Measurements from ENCODE around the gene NDUFS8.

Gene NDUFS8

DNA sequence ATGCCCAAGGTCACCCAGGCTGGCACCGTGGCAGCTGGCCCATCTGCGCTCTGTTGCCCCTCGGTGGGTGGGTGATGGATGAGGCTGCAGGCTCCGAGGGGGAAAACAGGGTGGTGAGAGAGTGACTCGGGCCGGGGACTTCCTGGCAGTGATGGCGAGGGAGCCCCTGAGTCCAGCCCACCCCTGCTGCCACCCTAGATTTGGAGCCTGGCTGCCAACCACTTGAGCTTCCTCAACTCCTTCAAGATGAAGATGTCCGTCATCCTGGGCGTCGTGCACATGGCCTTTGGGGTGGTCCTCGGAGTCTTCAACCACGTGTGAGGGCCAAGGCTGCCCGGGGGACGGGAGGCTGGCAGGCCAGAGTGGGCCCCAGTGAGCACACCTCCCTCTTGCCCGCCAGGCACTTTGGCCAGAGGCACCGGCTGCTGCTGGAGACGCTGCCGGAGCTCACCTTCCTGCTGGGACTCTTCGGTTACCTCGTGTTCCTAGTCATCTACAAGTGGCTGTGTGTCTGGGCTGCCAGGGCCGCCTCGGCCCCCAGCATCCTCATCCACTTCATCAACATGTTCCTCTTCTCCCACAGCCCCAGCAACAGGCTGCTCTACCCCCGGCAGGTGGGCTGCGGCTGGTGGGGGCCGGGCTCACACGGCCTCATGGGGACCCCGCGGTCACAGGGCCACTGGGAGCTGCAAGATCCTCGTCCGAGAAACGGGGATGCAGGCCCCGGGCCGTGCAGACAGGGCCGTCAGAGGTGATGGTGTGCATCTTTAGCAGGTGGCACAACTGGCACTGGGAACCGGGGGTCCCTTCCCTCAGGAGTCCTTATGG is 18.4 kb downstream of the NDUFS8 start:
- TF ChIP-seq FOXM1 (IDR thresholded peaks at IDR 0.05; ENCODE audit: borderline replicate concordance, low read depth) (no peak), EP300 (IDR thresholded peaks at IDR 0.05; ENCODE audit: borderline replicate concordance) (no peak), CEBPB (IDR thresholded peaks at IDR 0.05) (no peak), EGR1 (IDR thresholded peaks at IDR 0.05) (no peak), TEAD4 (IDR thresholded peaks at IDR 0.05) (no peak), NFIC (IDR thresholded peaks at IDR 0.05) (no peak), ZBTB7A (IDR thresholded peaks at IDR 0.05; ENCODE audit: low read depth) (no peak), TCF12 (IDR thresholded peaks at IDR 0.05; ENCODE audit: low read depth) (no peak), YY1 (IDR thresholded peaks at IDR 0.05; ENCODE audit: low read depth) (no peak), TAF1 (IDR thresholded peaks at IDR 0.05; ENCODE audit: low read depth) (no peak), RAD21 (IDR thresholded peaks at IDR 0.05; ENCODE audit: low read depth) (no peak)
- TF ChIP-seq, protein P1, sequence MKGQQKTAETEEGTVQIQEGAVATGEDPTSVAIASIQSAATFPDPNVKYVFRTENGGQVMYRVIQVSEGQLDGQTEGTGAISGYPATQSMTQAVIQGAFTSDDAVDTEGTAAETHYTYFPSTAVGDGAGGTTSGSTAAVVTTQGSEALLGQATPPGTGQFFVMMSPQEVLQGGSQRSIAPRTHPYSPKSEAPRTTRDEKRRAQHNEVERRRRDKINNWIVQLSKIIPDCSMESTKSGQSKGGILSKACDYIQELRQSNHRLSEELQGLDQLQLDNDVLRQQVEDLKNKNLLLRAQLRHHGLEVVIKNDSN (IDR thresholded peaks at IDR 0.05), result no peak

DNA sequence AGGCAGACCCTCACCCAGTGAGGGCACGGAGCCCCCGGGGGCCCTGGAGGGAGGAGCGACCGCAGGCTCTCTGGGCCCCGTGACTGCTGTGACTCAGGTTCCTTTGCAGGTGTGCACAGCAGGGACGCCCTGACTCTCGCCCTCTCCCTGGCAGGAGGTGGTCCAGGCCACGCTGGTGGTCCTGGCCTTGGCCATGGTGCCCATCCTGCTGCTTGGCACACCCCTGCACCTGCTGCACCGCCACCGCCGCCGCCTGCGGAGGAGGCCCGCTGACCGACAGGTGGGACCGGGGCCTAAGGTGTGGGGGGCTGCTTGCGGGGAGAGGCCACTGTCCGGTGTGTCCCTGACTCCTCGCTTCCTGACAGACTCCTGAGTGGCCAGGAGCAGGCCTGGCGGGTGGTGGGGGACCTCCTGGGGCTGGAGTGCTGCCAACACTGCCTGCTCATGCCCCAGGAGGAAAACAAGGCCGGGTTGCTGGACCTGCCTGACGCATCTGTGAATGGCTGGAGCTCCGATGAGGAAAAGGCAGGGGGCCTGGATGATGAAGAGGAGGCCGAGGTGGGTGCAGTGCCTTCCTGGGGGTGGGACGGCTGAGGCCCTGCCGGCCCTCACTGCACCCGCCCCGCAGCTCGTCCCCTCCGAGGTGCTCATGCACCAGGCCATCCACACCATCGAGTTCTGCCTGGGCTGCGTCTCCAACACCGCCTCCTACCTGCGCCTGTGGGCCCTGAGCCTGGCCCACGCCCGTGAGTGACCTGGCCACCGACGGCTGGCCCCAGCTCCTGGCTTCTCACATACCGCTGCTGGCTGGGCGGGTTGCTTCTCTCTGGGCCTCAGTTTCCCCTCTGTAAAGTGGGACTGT is 19.3 kb downstream of the NDUFS8 start:
- TF ChIP-seq, protein P2, sequence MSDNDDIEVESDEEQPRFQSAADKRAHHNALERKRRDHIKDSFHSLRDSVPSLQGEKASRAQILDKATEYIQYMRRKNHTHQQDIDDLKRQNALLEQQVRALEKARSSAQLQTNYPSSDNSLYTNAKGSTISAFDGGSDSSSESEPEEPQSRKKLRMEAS (IDR thresholded peaks at IDR 0.05), result no peak
- TF ChIP-seq NFIC (IDR thresholded peaks at IDR 0.05), result peak; percentile 61
- TF ChIP-seq TAF1 (IDR thresholded peaks at IDR 0.05; ENCODE audit: low read depth), result no peak
- TF ChIP-seq TCF12 (IDR thresholded peaks at IDR 0.05; ENCODE audit: low read depth), result peak; percentile 8; the same call in 1 of the 2 replicates

DNA sequence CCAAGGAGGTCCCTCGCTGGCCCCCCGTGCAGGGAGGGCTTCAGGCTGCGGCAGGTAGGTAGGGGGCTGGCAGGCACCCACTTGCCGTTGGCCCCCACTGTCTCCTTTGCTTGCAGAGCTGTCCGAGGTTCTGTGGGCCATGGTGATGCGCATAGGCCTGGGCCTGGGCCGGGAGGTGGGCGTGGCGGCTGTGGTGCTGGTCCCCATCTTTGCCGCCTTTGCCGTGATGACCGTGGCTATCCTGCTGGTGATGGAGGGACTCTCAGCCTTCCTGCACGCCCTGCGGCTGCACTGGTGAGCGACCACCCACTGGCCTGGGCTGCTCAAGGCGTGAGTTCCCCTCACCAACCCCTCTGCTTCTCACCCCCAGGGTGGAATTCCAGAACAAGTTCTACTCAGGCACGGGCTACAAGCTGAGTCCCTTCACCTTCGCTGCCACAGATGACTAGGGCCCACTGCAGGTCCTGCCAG is 19.9 kb downstream of the NDUFS8 start:
- TF ChIP-seq TCF12 (IDR thresholded peaks at IDR 0.05; ENCODE audit: low read depth) (no peak), NFIC (IDR thresholded peaks at IDR 0.05) (no peak), CREB1 (IDR thresholded peaks at IDR 0.05; ENCODE audit: low read depth) (no peak), ZBTB7A (IDR thresholded peaks at IDR 0.05; ENCODE audit: low read depth) (no peak), EP300 (IDR thresholded peaks at IDR 0.05; ENCODE audit: borderline replicate concordance) (no peak), FOXM1 (IDR thresholded peaks at IDR 0.05; ENCODE audit: borderline replicate concordance, low read depth) (no peak)
- TF ChIP-seq, protein P1 (IDR thresholded peaks at IDR 0.05), result no peak
- TF ChIP-seq, protein P3, sequence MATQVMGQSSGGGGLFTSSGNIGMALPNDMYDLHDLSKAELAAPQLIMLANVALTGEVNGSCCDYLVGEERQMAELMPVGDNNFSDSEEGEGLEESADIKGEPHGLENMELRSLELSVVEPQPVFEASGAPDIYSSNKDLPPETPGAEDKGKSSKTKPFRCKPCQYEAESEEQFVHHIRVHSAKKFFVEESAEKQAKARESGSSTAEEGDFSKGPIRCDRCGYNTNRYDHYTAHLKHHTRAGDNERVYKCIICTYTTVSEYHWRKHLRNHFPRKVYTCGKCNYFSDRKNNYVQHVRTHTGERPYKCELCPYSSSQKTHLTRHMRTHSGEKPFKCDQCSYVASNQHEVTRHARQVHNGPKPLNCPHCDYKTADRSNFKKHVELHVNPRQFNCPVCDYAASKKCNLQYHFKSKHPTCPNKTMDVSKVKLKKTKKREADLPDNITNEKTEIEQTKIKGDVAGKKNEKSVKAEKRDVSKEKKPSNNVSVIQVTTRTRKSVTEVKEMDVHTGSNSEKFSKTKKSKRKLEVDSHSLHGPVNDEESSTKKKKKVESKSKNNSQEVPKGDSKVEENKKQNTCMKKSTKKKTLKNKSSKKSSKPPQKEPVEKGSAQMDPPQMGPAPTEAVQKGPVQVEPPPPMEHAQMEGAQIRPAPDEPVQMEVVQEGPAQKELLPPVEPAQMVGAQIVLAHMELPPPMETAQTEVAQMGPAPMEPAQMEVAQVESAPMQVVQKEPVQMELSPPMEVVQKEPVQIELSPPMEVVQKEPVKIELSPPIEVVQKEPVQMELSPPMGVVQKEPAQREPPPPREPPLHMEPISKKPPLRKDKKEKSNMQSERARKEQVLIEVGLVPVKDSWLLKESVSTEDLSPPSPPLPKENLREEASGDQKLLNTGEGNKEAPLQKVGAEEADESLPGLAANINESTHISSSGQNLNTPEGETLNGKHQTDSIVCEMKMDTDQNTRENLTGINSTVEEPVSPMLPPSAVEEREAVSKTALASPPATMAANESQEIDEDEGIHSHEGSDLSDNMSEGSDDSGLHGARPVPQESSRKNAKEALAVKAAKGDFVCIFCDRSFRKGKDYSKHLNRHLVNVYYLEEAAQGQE (IDR thresholded peaks at IDR 0.05; ENCODE audit: low read depth), result no peak

DNA sequence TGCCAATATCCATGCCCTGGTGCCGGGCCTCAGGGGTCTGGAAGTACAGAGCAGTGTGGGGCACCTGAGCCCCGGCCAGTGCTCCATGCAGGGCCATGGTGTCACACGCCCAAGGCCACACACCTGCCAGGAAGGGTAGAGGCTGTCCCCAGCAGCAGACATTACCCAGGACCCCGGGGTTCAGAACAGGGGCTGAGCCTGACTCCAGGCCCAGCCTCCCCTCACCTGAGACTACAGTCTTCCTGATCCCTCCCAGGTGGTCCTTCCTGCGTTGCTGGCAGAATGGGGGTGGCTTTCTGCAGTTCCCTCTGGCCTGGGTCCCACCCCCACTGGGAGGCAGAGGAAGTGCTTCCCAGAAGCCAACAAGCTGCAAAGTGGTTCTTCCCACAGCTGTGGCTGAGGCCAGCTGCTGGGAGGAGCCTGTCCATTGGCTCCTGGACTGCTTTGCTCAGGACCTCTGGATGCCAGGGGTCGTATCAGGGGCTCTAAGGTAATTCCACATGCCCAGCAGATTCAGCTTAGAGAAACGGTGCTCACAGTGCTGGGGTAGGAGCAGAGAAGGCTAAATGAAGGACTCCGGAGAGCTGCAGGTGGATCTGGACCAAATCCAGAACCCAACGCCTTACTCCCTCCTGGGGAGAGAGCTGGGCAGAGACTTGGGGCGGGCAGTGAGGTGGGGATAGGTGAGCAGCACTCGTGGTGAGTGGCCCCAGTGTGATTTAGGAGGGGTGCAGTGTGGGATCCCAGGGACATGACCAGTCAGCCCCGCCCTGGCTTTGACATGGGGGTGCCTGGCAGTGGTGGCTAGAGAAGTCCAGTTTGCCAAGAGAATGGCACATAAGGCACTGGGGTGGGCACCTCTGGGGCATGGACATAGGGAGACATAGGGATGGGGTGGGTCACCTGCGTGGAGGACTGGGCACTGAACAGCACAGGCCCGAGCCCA is 21.0 kb downstream of the NDUFS8 start:
- TF ChIP-seq CEBPB (IDR thresholded peaks at IDR 0.05) (no peak), TCF12 (IDR thresholded peaks at IDR 0.05; ENCODE audit: low read depth) (peak; percentile 19; the same call in 1 of the 2 replicates)
- TF ChIP-seq, protein P2 (IDR thresholded peaks at IDR 0.05), result peak; percentile 38; the same call in 1 of the 2 replicates

DNA sequence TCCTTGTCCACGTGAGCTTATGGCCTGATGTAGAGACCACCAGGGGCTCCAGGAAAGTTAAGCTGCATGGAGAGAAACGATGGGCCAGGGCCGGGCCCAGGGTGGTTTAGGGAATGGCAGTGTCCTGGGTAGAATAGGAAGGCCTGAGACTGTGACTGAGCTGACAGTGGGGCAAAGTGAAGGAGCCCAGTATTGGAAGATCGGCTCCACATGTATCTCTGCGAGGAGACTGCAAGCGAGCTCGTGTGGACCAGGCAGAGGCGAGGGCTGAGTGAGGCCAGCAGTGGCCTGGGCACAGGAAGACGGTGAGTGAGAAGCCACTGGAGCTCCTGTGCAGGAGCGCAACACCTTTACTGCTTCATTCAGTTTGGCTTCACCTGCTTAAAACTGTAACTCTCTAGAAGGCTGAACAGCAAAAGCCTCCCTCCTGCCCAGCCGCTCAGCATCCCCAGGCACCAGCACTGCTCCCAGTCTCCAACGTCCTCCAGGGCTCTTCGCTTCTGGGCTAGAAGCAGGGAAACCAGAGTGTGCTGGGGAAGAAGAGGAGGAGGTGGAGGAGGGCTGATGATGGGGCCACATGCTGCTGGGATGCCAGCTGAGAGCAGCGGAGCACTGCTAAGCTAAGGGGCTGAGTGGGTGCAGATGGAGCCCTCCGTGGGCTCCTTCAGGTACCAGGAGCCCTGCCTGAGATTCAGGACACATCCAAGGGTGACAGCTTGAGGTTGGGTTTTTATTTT is 21.8 kb downstream of the NDUFS8 start:
- TF ChIP-seq FOXM1 (IDR thresholded peaks at IDR 0.05; ENCODE audit: borderline replicate concordance, low read depth) (no peak), TEAD4 (IDR thresholded peaks at IDR 0.05) (no peak), EP300 (IDR thresholded peaks at IDR 0.05; ENCODE audit: borderline replicate concordance) (no peak), ZBTB7A (IDR thresholded peaks at IDR 0.05; ENCODE audit: low read depth) (no peak)

DNA sequence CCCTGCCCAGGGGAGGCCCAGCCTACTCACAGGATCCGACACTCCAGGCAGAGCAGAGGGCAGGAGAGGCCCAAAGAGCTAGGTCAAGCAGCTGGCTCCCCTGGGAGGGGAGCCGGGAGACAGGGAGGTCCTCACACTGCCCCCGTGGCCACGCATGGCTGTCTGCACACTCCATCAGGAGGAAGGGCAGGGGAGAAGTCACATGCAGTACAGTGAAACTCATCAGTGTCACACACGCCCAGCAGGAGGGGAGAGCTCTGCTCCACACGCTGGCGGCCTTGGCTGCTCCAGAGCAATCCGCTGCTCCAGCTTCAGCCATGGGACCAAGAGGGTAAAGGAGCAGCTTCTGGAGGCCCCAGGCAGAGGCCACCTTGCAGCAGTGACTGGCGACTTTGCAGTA is 22.6 kb downstream of the NDUFS8 start:
- TF ChIP-seq FOXM1 (IDR thresholded peaks at IDR 0.05; ENCODE audit: borderline replicate concordance, low read depth), result no peak
- no peak for TF ChIP-seq EP300 (IDR thresholded peaks at IDR 0.05; ENCODE audit: borderline replicate concordance)
- TF ChIP-seq CREB1 (IDR thresholded peaks at IDR 0.05; ENCODE audit: low read depth), result no peak
- TF ChIP-seq CEBPB (IDR thresholded peaks at IDR 0.05), result no peak
- no peak for TF ChIP-seq TEAD4 (IDR thresholded peaks at IDR 0.05)
- TF ChIP-seq, protein P1 (IDR thresholded peaks at IDR 0.05), result no peak
- TF ChIP-seq, protein P2 (IDR thresholded peaks at IDR 0.05), result no peak
- no peak for TF ChIP-seq NFIC (IDR thresholded peaks at IDR 0.05)
- no peak for TF ChIP-seq TAF1 (IDR thresholded peaks at IDR 0.05; ENCODE audit: low read depth)
- no peak for TF ChIP-seq YY1 (IDR thresholded peaks at IDR 0.05; ENCODE audit: low read depth)
- no peak for TF ChIP-seq EGR1 (IDR thresholded peaks at IDR 0.05)
- TF ChIP-seq TCF12 (IDR thresholded peaks at IDR 0.05; ENCODE audit: low read depth), result no peak
- TF ChIP-seq RAD21 (IDR thresholded peaks at IDR 0.05; ENCODE audit: low read depth), result no peak
- TF ChIP-seq, protein P3 (IDR thresholded peaks at IDR 0.05; ENCODE audit: low read depth), result no peak
- no peak for TF ChIP-seq ZBTB7A (IDR thresholded peaks at IDR 0.05; ENCODE audit: low read depth)
